Ovary (tissue), 10 donors: ENCODE results near the gene GBP6. TPM values are rescaled to one million over a fixed set of nuclear protein-coding genes. Genes with fewer than 3 reads are reported as not detected.

Experiments
- DNase-seq, 5 donors: peaks; one replicate each; pipeline ENCODE4 v3.0.0-alpha.2; 2019 to 2020
- H3K27ac ChIP-seq, 2 donors: fragments of 200-600 bp; one replicate each; pipeline versions ENCODE4 v1.5.1 to v1.8.0; 2019 to 2022
- H3K27me3 ChIP-seq: fragments of 200-600 bp; one replicate; pipeline ENCODE4 v1.8.0; 2022
- H3K36me3 ChIP-seq: fragments of 200-600 bp; sonication (generic); one replicate; pipeline ENCODE4 v1.5.1; 2019
- H3K4me1 ChIP-seq: one replicate; pipeline ENCODE4 v1.8.1; 2013; ENCODE audit warnings: mild to moderate bottlenecking, moderate library complexity; ENCODE audit not compliant: insufficient read depth
- H3K4me3 ChIP-seq: fragments of 200-600 bp; sonication (generic); one replicate; pipeline ENCODE4 v1.5.1; 2017
- H3K9me3 ChIP-seq, 2 donors: fragments of 200-600 bp in 1 of 2; sonication (generic) in 1 of 2; one replicate each; pipeline versions ENCODE4 v1.5.1 to v1.8.1; 2013 to 2019; ENCODE audit warnings: mild to moderate bottlenecking in 1 of 2, moderate library complexity in 1 of 2
- EP300 ChIP-seq: sonication (generic); formaldehyde crosslinking; IDR thresholded peaks from one replicate; pipeline ENCODE4 v1.6.1; 2017; ENCODE audit warnings: antibody characterized with exemption
- POLR2A ChIP-seq: fragments of 450-650 bp; IDR thresholded peaks from one replicate; pipeline ENCODE4 v1.6.1; 2017; ENCODE audit warnings: antibody characterized with exemption, mild to moderate bottlenecking, moderate library complexity
- WGBS, 3 donors: extraction: QIAGEN DNeasy Blood & Tissue Kit in 1 of 3; methylation state at CpG; one replicate each; pipeline versions ENCODE4 v1.1.5 to v1.1.7; 2013 to 2017; 5-methylcytosine and 5-hydroxymethylcytosine counted together
- intact Hi-C, 4 donors: fragments of 100-400 bp; cut with DNase I; formaldehyde crosslinking; loops; one replicate each; pipeline versions ENCODE4 v1.11.0 to v1.15.1; 2022 to 2023
- long read RNA-seq, 3 donors: library from polyadenylated mRNA in 2 of 3; unstranded in 2 of 3; transcript quantifications; one replicate each; pipeline ENCODE4 v2.0.0 and lab custom pipeline, GENCODE V29; 2021 to 2026
- polyA plus RNA-seq, 2 donors: library from polyadenylated mRNA; stranded (reverse); fragments of 200-250 nt in 1 of 2; fragments of 350-450 nt in 1 of 2; fragmentation: Illumina TruSeq in 1 of 2; extraction: RNeasy Lipid Tissue Mini Kit (QIAGEN cat#74804) in 1 of 2; gene quantifications; one replicate each; pipeline ENCODE4 v1.2.3, GENCODE V29; 2013 to 2014
- total RNA-seq, 7 donors: library from RNA; depleted of rRNA in 2 of 7; stranded (reverse); fragments of >200 nt in 2 of 7; fragmentation: NEBNext Ultra II Directional in 3 of 7; extraction: Animal tissue kit (Norgen Biotek cat#: 25700) in 3 of 7; gene quantifications; one replicate each; pipeline versions ENCODE4 v1.1.0 to v1.2.4, GENCODE V29; 2016 to 2023
- TF ChIP-seq, protein P1 (sequence below), 3 donors: fragments of 450-650 bp in 2 of 3; fragments of 200-600 bp in 1 of 3; IDR thresholded peaks; one replicate each; pipeline versions ENCODE4 v1.5.1 to v1.8.0; 2016 to 2022; ENCODE audit warnings: antibody characterized with exemption in 3 of 3, mild to moderate bottlenecking in 1 of 3
- donor health status: DM: no; HTN: no; CAD: no; lungs with moderate emphysema.
- donor health status: DM: no; HTN: no; CAD: no.
- donor health status: Bipolar disorder and iron deficiency.
- donor health status: DM: yes; HTN: yes; CAD: no.
- donor health status: DM: no; HTN: no; CAD: no.
- donor health status: DM: yes; HTN: yes; CAD: no.

GBP6 gene, protein sequence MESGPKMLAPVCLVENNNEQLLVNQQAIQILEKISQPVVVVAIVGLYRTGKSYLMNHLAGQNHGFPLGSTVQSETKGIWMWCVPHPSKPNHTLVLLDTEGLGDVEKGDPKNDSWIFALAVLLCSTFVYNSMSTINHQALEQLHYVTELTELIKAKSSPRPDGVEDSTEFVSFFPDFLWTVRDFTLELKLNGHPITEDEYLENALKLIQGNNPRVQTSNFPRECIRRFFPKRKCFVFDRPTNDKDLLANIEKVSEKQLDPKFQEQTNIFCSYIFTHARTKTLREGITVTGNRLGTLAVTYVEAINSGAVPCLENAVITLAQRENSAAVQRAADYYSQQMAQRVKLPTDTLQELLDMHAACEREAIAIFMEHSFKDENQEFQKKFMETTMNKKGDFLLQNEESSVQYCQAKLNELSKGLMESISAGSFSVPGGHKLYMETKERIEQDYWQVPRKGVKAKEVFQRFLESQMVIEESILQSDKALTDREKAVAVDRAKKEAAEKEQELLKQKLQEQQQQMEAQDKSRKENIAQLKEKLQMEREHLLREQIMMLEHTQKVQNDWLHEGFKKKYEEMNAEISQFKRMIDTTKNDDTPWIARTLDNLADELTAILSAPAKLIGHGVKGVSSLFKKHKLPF
- under 1 TPM in 6 of 7 donors, not detected in 1; 0.18 to 0.77 (median 0.34) TPM for total RNA-seq
- polyA plus RNA-seq, result under 1 TPM; 0.18 to 0.50 TPM
- long read RNA-seq, donor 1, partial matches to known transcripts, result 0 of 1 reads
- long read RNA-seq, donor 1, other reads (novel, unspliced or antisense), result 1 of 1 reads
- long read RNA-seq, donor 2, result 0 reads
- long read RNA-seq, donor 3, partial matches to known transcripts, result 0 of 2 reads
- long read RNA-seq, donor 3, other reads (novel, unspliced or antisense), result 1 of 2 reads

DNA sequence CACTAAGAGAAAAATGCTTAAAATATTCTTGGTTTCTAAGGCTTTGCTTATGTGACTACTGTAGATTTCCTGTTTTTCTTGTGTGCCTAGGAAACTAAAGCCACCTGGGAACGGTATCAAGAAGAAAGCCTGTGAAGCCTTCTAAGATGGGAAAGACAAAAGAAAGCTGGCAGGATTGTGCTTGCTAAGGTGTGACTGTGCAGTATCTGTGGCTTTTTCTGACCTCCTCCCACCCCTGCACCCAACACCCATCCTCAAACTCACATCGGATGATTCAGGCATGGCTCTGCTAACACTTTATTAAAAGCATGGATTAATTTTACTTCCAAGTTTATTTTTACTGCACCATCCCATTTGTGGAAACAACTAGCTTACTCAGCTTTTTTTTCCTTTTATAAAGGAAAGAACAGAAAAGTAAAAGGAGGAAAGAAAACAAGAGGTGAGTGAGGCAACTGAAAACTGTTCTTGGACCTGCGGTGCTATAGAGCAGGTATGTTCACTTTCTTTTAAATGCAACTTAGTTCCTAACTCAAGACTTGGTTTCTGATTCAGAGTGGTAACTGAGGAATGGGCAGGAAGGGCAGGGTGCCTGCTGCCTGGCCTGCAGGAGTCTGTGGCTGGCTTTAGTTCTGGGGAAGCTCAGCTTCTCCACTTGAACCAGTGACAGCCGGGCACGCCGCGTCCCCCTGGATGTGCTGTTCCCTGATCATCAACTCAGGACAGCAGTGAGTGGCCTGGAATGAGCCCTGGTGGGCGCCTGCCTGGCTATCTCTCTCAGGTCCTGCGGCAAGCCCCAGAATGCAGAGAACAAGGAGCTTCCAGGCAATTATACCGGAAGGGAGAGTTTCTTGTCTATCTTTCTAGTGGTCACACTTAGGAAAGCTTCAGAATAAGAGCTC lies at the start of gene GBP6:
Gene GBP6 (plus strand): TSS at position 422 of the 899 bp plus-strand sequence. CDS start 4,493 bp downstream, outside the sequence.
- peak in 3 of 5 donors; percentile 10 to 38 (median 21) for DNase-seq
- WGBS, 3 donors, result 52 to 63% (median 54%) methylated on average over 10 of the region's 10 CpGs
- Histone ChIP-seq H3K27ac (peak within 1 kb of the TSS in 1 of 2 donors; percentile 8), H3K4me1 (peaks cover 2% of the 10 kb centered on the region), H3K4me3 (no peak within 1 kb of the TSS), H3K27me3 (no peaks in the 10 kb centered on the region), H3K9me3 (no peaks in the 10 kb centered on the region), H3K36me3 (no peaks in the 10 kb centered on the region)
- intact Hi-C loops, result loop anchor here in 2 of 4 donors (5.0 to 10.0 kb wide), 2 partner anchors 359 to 362 kb away; no protein-coding TSS in a partner anchor
- no peak for TF ChIP-seq POLR2A
- no peak for TF ChIP-seq EP300
- TF ChIP-seq, protein P1, sequence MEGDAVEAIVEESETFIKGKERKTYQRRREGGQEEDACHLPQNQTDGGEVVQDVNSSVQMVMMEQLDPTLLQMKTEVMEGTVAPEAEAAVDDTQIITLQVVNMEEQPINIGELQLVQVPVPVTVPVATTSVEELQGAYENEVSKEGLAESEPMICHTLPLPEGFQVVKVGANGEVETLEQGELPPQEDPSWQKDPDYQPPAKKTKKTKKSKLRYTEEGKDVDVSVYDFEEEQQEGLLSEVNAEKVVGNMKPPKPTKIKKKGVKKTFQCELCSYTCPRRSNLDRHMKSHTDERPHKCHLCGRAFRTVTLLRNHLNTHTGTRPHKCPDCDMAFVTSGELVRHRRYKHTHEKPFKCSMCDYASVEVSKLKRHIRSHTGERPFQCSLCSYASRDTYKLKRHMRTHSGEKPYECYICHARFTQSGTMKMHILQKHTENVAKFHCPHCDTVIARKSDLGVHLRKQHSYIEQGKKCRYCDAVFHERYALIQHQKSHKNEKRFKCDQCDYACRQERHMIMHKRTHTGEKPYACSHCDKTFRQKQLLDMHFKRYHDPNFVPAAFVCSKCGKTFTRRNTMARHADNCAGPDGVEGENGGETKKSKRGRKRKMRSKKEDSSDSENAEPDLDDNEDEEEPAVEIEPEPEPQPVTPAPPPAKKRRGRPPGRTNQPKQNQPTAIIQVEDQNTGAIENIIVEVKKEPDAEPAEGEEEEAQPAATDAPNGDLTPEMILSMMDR (IDR thresholded peaks at IDR 0.05), result no peak

DNA sequence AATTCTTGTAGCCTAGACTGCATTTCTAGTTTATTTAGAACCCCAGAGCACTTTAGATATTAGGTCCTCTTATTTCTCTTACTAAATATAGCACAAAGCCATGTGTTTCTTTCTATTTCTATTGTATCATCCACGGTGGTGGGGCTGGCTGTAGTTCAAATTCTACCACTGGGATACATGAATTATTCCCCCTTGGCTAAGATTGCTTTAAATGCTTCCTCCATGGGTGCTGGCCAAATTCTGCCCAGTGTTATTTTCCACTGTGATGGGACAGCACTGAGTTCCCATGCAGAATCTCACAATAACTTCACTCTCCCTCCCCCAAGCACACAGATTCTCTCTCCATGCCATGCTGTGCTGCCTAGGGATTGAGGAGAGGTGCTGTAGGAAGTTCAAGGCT lies 41.5 kb upstream of the GBP6 start:
- H3K27me3 ChIP-seq, result no peaks in the 10 kb centered on the region
- WGBS, 3 donors, result 3 to 9% (median 3%) methylated on average over 1 of the region's 1 CpG
- H3K36me3 ChIP-seq, result no peaks in the 10 kb centered on the region
- no peak overlapping the region for H3K27ac ChIP-seq
- intact Hi-C loops, result no loop called here
- H3K9me3 ChIP-seq, result no peaks in the 10 kb centered on the region
- H3K4me1 ChIP-seq, result no peaks in the 10 kb centered on the region
- DNase-seq, result no peak
- H3K4me3 ChIP-seq, result no peak overlapping the region
- TF ChIP-seq, protein P1 (IDR thresholded peaks at IDR 0.05), result no peak
- no peak for TF ChIP-seq POLR2A
- TF ChIP-seq EP300, result no peak

DNA sequence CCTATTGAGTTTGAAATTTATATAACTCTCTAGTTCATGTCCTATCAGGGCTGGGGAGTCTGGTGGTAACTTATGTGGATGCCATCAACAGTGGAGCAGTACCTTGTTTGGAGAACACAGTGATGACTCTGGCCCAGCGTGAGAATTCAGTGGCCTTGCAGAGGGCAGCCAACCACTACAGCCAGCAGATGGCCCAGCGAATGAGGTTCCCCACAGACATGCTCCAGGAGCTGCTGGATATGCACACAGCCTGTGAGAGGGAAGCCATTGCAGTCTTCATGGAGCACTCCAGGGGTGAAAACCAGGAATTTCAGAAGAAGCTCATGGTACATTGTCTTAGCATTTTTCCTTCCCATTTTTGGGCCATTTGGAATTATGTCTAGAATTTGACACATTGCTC lies 32.0 kb upstream of the GBP6 start:
- H3K4me1 ChIP-seq, result no peaks in the 10 kb centered on the region
- no peaks in the 10 kb centered on the region for H3K9me3 ChIP-seq
- intact Hi-C loops, result no loop called here
- H3K4me3 ChIP-seq, result no peak overlapping the region
- H3K27me3 ChIP-seq, result no peaks in the 10 kb centered on the region
- no peak for TF ChIP-seq EP300
- TF ChIP-seq, protein P1 (IDR thresholded peaks at IDR 0.05), result no peak
- no peak for TF ChIP-seq POLR2A
- no peaks in the 10 kb centered on the region for H3K36me3 ChIP-seq
- no peak for DNase-seq
- H3K27ac ChIP-seq, result no peak overlapping the region
- 78 to 83% (median 78%) methylated on average over 2 of the region's 2 CpGs for WGBS, 3 donors

DNA sequence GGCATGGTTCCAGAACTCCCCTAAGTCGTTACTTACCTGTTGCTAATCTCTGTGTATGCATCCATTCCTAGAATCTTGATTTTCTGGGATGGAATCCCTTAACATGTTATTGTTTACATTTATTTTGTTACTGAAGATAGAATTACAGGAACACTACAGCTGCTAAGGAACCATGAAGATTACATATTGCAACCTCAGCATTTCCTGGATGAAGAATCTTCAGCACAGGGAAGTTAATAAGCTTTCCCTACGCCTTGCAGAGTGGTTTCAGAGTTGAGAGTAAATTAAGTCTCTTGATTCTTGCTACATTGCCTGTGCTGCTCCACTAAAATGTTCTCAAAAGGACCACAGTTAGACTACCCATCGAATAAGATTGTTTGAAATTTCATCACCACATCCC lies 31.4 kb upstream of the GBP6 start:
- Histone ChIP-seq H3K4me3 (no peak overlapping the region), H3K9me3 (no peaks in the 10 kb centered on the region), H3K4me1 (no peaks in the 10 kb centered on the region), H3K27me3 (no peaks in the 10 kb centered on the region), H3K27ac (no peak overlapping the region), H3K36me3 (no peaks in the 10 kb centered on the region)
- intact Hi-C loops, result no loop called here
- 12 to 34% (median 12%) methylated on average over 3 of the region's 3 CpGs for WGBS, 3 donors
- TF ChIP-seq EP300, result no peak
- TF ChIP-seq, protein P1 (IDR thresholded peaks at IDR 0.05), result no peak
- DNase-seq, result no peak
